Stimulated activated naive CD8-positive, alpha-beta T cell treated with anti-CD3 and anti-CD28 coated beads, Interleukin-15, Interleukin-2, amounts not matched to agents 100 U/mL and 50 U/mL, for 24 hours (primary cell): ENCODE data around the gene SLX4IP.

ENCODE experiments used
- ATAC-seq: fragments of 150-1000 bp; cut with Tn5 transposase; one replicate; pipeline ENCODE4 v1.10.0; 2021
- DNase-seq: peaks from one replicate; pipeline ENCODE4 v3.0.0; 2021

Gene SLX4IP

GRCh38 chr20:10429443-10429981 is 5.6 kb upstream of the SLX4IP start:
- DNase-seq (no peak), ATAC-seq (no peak)

- DNase-seq (no peak), ATAC-seq (peak; percentile 15)
These were observed 5.1 kb upstream of the SLX4IP start for GRCh38 chr20:10430000-10430466.

- ATAC-seq (no peak), DNase-seq (no peak)
These were observed 4.4 kb upstream of the SLX4IP start for GRCh38 chr20:10430704-10431103.

- DNase-seq (no peak), ATAC-seq (no peak)
These were observed 3.0 kb upstream of the SLX4IP start for GRCh38 chr20:10432079-10432478.

- DNase-seq = no peak
- ATAC-seq = no peak
These were observed 2.0 kb upstream of the SLX4IP start for GRCh38 chr20:10433014-10433622.

GRCh38 chr20:10433623-10434466 is 1.3 kb upstream of the SLX4IP start, which contains the start of gene MKKS:
Gene MKKS (minus strand): TSS chr20:10434222. CDS start chr20:10413514, 20,708 bp downstream.
- ATAC-seq (peak; percentile 67), DNase-seq (peak; percentile 87)

GRCh38 chr20:10434467-10434831 is 656 bp upstream of the SLX4IP start:
- DNase-seq (peak; percentile 75), ATAC-seq (peak; percentile 41)

GRCh38 chr20:10436053-10436699 is 1.1 kb downstream of the SLX4IP start:
- DNase-seq (no peak), ATAC-seq (no peak)

- DNase-seq = no peak
These were observed 3.1 kb downstream of the SLX4IP start for GRCh38 chr20:10438217-10438616.

GRCh38 chr20:10443936-10444335 is 8.8 kb downstream of the SLX4IP start:
- no peak for ATAC-seq
- DNase-seq = no peak

More at GRCh38 chr20:10438217-10438616, 3.1 kb downstream of the SLX4IP start:
- no peak for ATAC-seq

- ATAC-seq = no peak
- no peak for DNase-seq
These were observed 10.7 kb downstream of the SLX4IP start for GRCh38 chr20:10445758-10446157.

GRCh38 chr20:10447028-10447427 is 11.9 kb downstream of the SLX4IP start:
- DNase-seq = peak; percentile 48
- ATAC-seq = peak; percentile 98

GRCh38 chr20:10448270-10449156 is 13.4 kb downstream of the SLX4IP start:
- no peak for ATAC-seq
- no peak for DNase-seq

- DNase-seq (no peak), ATAC-seq (no peak)
These were observed 14.2 kb downstream of the SLX4IP start for GRCh38 chr20:10449270-10449669.

- DNase-seq = peak; percentile 26
- peak; percentile 76 for ATAC-seq
These were observed 18.1 kb downstream of the SLX4IP start for GRCh38 chr20:10453241-10453640.

- no peak for ATAC-seq
- no peak for DNase-seq
These were observed 19.1 kb downstream of the SLX4IP start for GRCh38 chr20:10454151-10454750.

- no peak for ATAC-seq
- DNase-seq = no peak
These were observed 26.4 kb downstream of the SLX4IP start for GRCh38 chr20:10461495-10461894.

- DNase-seq (no peak), ATAC-seq (no peak)
These were observed 27.4 kb downstream of the SLX4IP start for GRCh38 chr20:10462516-10462915.

- ATAC-seq = no peak
- DNase-seq = no peak
These were observed 28.5 kb downstream of the SLX4IP start for GRCh38 chr20:10463622-10464021.

GRCh38 chr20:10465135-10465534 is 30.0 kb downstream of the SLX4IP start:
- no peak for ATAC-seq
- DNase-seq = no peak

- ATAC-seq (no peak), DNase-seq (no peak)
These were observed 31.2 kb downstream of the SLX4IP start for GRCh38 chr20:10466325-10466724.
